ENCODE data around the gene CRYGA. TPM values are rescaled to one million over a fixed set of nuclear protein-coding genes. Genes with fewer than 3 reads are reported as not detected.

Gene CRYGA, protein sequence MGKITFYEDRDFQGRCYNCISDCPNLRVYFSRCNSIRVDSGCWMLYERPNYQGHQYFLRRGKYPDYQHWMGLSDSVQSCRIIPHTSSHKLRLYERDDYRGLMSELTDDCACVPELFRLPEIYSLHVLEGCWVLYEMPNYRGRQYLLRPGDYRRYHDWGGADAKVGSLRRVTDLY
- total RNA-seq = not detected
- not detected for polyA plus RNA-seq

DNA sequence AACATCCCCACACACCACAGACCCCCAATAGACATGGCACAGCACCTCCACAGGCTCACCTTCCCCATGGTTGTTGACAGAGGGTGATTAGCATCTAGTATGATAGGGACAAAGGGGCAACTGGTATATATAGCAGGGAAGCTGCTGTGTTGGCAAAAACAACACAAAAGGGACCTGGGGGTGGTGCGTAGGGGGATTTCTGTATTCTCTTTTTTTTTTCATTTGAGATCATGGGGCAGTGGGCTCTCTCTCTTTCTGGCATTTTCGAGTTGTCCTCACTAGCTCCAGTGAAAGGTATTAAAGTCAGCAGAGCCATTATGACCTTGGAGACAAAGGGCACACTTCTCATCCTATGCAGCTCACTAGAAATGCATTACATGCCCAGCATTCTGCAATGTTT is at the start of gene CRYGA:
Gene CRYGA, minus strand, starts transcription at position 101 of the 400 bp plus-strand sequence. Its CDS starts 33 bp downstream, at position 68.
- TF ChIP-seq, protein P1, sequence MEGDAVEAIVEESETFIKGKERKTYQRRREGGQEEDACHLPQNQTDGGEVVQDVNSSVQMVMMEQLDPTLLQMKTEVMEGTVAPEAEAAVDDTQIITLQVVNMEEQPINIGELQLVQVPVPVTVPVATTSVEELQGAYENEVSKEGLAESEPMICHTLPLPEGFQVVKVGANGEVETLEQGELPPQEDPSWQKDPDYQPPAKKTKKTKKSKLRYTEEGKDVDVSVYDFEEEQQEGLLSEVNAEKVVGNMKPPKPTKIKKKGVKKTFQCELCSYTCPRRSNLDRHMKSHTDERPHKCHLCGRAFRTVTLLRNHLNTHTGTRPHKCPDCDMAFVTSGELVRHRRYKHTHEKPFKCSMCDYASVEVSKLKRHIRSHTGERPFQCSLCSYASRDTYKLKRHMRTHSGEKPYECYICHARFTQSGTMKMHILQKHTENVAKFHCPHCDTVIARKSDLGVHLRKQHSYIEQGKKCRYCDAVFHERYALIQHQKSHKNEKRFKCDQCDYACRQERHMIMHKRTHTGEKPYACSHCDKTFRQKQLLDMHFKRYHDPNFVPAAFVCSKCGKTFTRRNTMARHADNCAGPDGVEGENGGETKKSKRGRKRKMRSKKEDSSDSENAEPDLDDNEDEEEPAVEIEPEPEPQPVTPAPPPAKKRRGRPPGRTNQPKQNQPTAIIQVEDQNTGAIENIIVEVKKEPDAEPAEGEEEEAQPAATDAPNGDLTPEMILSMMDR (IDR thresholded peaks at IDR 0.05) = no peak
- WGBS, 2 donors = 50 to 61% methylated on average over 2 of the region's 2 CpGs
- intact Hi-C loops (cut with DNase I) = no loop called here

DNA sequence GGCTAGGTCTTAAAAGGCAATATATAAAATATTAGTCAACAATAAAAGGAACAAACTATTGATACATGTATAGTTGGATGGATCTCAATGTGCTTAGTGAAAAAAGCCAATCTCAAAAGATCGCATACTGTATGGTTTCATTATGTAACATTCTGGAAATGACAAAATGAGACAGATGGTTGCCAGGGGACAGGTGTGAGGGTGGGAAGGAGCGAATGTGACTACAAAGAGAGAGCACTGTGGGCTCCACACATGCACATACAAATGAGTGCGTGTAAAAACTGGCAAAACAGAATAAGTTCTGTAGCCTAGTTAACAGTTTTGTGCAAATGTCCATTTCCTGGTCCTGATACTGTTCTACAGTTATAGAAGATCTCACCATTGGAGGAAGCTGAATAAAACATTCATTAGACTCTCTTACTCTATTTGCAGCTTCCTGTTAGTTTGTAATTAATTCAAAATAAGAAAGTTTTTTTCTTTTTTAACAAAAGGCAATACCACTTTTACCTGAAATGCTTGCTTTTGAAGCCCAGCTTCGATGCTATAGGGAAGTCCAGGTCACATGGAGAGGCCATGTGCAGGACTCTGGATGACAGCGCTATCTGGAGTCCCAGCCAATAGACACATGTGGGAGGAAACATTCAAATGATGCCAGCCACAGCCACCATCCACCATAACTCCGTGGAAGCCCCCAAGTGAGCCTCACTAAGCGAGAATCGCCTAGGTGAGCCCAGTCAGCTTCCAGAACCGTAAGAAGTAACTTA is 47.5 kb upstream of the CRYGA start:
- ATAC-seq (no peak), FAIRE-seq (no peak), DNase-seq (no peak)
- WGBS, 2 donors = 81 to 87% methylated on average over 9 of the region's 9 CpGs
- Histone ChIP-seq H3K36me3 (no peaks in the 10 kb centered on the region), H3K27me3 (no peaks in the 10 kb centered on the region), H3K4me1 (peaks cover 0 to 6% (median 5%) of the 10 kb centered on the region in 3 donors), H3K27ac (no peak overlapping the region), H3K4me3 (no peak overlapping the region), H3K9me3 (no peaks in the 10 kb centered on the region)
- intact Hi-C loops (cut with DNase I) = no loop called here
- TF ChIP-seq, protein P1 (IDR thresholded peaks at IDR 0.05) = no peak

More for the DNA sequence above, at the start of gene CRYGA:
- DNase-seq = no peak
- Histone ChIP-seq H3K4me1 (no peaks in the 10 kb centered on the region), H3K36me3 (no peaks in the 10 kb centered on the region), H3K27me3 (no peaks in the 10 kb centered on the region), H3K9me3 (no peaks in the 10 kb centered on the region), H3K4me3 (no peak within 1 kb of the TSS), H3K27ac (no peak within 1 kb of the TSS)
- no peak for FAIRE-seq
- ATAC-seq = no peak

DNA sequence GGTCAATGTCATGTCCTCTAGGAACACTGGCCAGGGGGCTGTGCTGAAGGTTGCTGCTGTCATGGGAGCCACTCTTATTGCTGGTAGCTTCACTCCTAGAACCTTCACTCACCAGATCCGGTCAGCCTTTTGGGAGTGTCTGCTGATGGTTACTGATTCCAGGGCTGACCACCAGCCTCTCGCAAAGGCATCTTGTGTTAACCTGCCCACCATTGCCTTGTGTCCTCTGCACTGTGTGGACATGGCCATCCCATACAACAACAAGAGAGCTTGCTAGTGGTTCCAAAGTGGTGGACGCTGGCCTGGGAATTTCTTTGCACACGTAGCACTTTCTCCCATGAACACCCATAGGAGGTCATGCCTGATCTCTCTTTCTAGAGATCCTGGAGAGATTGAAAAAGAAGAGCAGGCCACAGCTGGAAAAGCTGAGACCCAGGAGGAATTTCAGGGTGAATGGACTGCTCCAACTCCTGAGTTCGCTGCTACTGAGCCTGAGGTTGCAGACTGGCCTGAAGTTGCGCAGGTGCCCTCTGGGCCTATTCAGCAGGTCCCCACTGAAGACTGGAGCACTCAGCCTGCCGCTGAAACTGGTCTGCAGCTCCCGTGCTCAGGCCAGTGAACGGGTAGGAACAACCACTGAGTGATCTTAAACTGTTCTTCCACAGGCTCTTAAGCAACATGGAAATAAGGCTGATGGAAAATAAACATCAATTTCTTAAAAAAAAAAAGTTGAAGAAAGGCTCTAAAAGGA is 45.1 kb upstream of the CRYGA start:
- TF ChIP-seq, protein P1 (IDR thresholded peaks at IDR 0.05) = no peak
- no peaks in the 10 kb centered on the region for H3K4me1 ChIP-seq
- no peaks in the 10 kb centered on the region for H3K9me3 ChIP-seq
- ATAC-seq (no peak), FAIRE-seq (no peak), DNase-seq (no peak)
- intact Hi-C loops (cut with DNase I) = no loop called here
- WGBS, 2 donors = 85 to 88% methylated on average over 9 of the region's 9 CpGs
- no peak overlapping the region for H3K4me3 ChIP-seq
- H3K36me3 ChIP-seq = no peaks in the 10 kb centered on the region
- H3K27ac ChIP-seq = no peak overlapping the region
- no peaks in the 10 kb centered on the region for H3K27me3 ChIP-seq

DNA sequence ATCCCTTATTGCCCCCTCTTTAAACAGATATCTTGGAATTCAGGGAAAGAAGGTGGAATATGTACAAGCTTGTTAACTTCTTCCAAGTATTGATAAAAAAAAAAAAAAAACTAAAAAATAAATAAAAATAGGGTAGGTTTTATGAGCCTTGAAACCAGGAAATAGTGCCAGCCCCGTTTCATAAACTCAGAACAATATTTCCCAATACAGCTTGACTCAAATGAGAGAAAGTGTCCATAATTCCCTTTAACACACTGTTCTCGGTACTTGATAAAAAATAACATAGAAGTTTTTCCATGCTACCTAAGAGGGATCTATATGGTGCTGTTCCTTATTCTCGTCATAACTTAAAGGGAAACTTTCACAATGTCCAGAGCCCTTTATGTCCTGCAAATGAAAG is 44.4 kb upstream of the CRYGA start:
- ATAC-seq (no peak), DNase-seq (no peak), FAIRE-seq (no peak)
- TF ChIP-seq, protein P1 (IDR thresholded peaks at IDR 0.05) = no peak
- intact Hi-C loops (cut with DNase I) = no loop called here
- Histone ChIP-seq H3K4me1 (no peaks in the 10 kb centered on the region), H3K27ac (no peak overlapping the region), H3K36me3 (no peaks in the 10 kb centered on the region), H3K9me3 (no peaks in the 10 kb centered on the region), H3K4me3 (no peak overlapping the region), H3K27me3 (no peaks in the 10 kb centered on the region)
- WGBS, 2 donors = 71 to 86% methylated on average over 3 of the region's 3 CpGs
